HG03442 (cell line): ENCODE data around the gene CSNK1A1.
"Not testable (repeated sequence)": the region's sequence is repeated elsewhere in the genome, so short reads cannot be mapped to it uniquely, and the experiment has no call there.

Experiments
- ATAC-seq: cut with Tn5 transposase; IDR thresholded peaks from one replicate; pipeline ENCODE4 v1.9.1; 2021; ENCODE audit warnings: mild to moderate bottlenecking, moderate library complexity; ENCODE audit not compliant: unreplicated experiment

CSNK1A1 gene

DNA sequence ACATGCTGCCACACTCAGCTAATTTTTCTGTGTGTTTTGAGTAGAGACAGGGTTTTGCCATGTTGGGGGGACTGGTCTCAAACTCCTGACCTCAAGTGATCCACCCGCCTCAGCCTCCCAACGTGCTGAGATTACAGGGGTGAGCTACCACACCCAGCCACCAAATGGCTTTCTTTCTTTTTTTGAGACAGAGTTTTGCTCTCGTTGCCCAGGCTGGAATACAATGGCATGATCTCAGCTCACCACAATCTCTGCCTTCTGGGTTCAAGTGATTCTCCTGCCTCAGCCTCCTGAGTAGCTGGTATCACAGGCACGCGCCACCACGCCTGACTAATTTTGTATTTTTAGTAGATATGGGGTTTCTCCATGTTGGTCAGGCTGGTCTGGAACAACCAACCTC lies 15.5 kb downstream of the CSNK1A1 start:
- ATAC-seq, result not testable (repeated sequence)

DNA sequence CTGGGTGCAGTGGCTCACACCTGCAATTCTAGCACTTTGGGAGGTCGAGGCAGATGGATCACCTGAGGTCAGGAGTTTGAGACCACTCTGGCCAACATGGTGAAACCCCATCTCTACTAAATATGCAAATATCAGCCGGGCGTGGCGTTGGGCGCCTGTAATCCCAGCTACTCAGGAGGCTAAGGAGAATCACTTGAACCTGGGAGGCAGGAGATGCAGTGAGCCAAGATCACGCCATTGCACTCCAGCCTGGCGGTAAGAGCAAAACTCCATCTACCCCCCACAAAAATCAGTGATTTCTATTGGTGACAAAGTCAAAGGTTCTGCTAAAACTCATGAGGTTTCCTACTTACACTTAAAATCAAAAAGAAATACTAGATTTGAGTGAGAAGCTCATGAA lies 18.8 kb downstream of the CSNK1A1 start:
- ATAC-seq, result no peak

DNA sequence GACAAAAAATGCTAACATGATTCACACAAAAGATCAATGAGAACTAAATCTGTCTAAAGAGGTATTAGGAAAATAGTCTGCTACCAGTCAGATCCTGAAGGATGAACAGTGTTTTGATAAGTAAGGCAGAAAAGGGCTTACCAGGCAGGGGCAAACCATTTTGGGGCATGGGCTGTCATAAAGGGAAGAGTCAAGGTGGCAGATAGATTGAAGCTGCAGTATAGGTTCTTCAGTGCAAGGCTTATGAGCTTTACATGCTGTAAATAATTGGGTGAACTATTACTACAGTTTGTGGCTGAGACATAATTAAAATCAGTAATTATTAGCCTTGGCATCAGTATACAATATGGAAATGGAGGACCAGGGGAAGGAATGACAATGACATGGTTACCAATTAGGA lies 21.8 kb downstream of the CSNK1A1 start:
- no peak for ATAC-seq

DNA sequence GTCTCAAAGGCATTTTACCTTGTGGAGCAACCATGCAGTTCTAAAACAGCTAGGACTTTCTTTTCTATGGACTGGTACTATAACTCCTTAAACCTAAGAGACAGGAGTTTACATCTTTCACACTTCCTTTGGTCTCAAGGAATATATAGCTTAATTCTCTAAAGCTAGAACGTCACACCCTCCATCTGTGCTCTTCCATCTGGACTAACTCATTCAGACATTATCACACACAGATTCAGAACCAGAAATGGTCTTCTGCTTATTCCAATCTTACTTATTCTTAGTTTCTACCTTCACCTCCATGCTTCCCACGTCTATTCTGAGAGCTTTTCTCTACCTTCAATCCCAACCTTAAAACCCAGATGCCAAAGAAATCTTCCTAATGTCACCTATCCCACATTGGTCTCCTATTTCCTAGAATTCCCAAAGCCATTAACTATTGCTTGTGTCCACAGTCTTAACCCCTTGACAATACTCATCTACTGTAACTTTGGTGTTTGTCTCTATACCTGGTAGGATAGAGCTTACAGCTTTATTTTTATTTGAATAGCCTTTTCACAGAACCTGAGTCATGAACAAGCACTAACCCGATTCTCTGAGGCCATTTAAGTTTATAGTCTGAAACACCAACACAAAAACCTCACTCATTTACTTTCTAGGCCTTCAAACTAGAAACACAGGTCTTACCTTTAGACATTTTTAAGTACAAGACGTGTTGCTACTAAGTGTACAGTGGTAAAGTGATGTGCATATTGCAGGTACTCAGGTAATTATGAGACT lies 22.8 kb downstream of the CSNK1A1 start:
- ATAC-seq, result no peak

DNA sequence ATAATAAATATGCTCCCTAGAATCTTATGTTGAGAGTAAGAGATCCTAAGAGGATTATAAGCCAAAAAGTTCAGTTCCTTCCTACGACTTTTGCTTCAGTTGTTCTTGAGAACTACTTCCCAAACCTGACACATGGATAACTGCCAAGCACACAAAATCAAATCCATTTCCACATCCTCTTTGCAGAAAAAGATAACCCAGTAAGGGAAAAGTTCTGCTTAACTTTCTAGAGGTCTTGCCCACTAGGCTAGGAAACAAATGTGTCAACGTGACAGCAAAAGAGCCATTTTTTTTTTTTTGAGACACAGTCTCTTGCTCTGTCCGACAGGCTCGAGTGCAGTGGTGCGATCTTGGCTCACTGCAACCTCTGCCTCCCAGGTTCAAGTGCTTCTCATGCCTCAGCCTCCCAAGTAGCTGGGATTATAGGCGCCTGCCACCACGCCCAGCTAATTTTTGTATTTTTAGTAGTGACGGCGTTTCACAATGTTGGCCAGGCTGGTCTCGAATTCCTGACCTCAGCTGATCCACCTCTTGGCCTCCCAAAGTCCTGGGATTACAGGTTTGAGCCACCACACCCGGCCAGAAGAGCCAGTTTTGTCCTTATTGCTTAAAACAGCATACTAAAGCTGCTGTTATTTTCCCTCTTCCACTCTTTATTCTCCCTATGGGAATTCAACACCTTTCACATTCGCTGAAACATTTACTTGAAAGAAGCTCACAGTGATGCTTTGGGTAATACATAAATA lies 24.2 kb downstream of the CSNK1A1 start:
- no peak for ATAC-seq

DNA sequence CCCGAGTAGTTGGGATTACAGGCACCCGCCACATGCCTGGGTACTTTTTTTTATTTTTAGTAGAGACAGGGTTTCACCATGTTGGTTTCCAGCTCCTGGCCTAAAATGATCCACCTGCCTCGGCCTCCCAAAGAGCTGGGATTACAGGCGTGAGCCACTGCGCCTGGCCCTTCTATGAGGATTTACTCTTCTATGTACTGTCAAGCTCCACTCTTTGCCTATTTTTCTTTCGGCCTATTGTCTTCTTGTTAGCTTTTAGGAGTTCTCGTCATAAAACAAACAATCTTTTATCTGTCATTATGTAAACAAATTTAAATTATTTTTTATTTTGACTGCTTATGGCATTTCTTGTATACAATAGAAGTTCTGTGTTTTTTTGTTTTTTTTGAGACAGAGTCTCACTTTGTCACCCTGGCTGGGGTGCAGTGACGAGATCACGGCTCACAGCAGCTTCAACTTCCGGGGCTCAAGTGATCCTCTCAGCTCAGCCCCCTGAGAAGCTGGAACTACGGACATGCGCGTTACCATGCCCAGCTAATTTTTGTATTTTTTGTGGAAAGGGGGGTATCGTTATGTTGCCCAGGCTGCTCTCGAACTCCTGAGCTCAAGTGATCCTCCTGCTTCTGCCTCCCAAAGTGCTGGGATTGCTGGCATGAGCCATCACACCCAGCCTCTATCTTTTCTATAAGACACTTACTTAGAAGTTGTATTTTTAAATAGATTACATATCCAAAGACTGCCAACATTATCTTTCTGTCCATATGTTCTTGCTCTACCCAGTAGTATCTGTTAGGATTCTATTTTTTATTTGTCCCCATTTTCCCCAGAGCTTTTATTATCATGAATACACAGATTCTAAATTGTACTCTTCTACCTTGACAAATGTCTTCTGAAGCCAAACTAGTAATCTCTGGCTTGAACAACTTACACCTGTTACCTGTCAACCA lies 29.2 kb downstream of the CSNK1A1 start:
- ATAC-seq, result no peak

DNA sequence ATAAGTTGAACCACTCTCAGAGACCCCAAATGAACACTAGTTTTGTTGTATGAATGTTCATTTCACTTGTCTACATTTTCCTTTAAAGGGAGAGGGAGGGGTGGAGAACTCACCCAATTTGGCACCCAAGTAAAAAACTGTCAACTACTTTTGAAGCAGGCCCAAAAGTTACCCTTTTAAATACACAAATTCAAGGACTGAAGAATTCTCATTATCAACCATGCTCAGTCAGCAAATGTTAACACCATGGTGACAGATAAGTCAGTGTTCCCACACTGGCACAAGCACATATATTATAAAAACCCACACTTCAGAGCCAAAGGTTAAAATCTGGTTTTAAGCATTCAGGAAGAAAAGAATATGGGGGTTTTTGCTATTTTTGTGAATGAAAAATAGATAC lies 31.6 kb downstream of the CSNK1A1 start:
- no peak for ATAC-seq

DNA sequence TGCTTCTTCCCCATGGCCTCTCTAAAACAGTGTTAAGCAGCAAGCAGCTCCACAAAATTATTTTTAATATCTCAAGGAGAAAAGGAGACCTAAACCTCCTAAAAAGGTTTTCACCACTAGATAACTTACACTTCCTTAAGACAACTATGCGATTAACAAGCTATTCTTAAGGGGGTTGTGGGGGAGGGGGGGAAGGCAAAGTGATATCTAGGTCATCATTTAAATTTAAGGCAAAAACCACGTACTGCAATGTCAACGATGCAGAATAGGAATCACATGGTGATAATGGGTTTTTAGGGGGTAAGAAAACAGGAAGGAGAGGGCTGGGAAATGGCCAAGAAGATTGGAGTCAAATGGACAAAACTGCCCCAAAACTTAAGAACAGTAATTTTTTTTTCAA lies 32.6 kb downstream of the CSNK1A1 start:
- no peak for ATAC-seq

DNA sequence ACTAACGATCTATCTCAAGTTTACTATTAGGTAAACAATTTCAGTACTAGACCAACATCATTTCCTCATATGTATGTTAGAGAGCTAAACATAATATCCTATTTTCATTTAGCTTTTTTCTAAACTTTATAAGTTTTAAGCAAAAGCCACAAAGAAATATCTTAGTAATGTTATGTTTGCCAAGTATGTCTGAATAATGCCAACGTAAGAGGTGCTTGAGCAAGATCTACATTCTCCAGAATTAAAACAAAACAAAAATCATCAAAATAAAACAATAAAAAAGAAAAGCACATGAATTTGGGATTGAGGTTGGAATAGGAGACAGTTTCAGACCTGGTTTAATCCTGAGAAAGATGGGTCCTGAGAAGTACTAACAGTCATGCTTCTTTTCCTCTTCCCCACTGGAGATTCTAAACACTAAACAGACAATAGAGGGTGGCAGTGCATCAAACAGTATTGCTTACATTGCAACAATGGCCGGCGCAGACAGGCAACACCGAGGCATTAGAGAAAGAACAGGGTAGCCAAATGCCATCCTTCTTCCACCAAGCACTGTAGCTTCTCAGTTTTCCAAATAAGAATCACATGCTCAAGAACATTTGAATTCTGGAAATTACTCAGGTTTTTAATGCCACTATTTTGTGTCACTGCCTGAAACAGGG lies 33.6 kb downstream of the CSNK1A1 start:
- no peak for ATAC-seq

DNA sequence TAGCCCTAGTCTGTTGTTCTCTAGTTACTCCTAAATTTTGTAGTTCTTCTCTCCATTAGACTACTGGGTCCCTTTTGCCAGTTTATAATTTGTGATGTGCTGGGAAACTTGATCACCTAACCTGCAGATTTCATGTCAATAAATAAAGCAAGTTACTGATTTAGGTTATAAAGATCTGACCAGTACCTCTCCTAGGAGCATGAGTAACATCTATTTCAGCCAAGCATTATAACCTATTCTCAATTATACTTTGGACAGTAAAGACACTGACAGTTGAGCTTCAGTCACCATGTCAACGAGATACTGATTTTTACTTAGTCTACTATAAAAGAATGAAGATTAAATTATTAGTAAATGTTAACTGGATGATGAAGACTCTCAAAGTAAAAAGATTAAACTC lies 36.7 kb downstream of the CSNK1A1 start:
- no peak for ATAC-seq

DNA sequence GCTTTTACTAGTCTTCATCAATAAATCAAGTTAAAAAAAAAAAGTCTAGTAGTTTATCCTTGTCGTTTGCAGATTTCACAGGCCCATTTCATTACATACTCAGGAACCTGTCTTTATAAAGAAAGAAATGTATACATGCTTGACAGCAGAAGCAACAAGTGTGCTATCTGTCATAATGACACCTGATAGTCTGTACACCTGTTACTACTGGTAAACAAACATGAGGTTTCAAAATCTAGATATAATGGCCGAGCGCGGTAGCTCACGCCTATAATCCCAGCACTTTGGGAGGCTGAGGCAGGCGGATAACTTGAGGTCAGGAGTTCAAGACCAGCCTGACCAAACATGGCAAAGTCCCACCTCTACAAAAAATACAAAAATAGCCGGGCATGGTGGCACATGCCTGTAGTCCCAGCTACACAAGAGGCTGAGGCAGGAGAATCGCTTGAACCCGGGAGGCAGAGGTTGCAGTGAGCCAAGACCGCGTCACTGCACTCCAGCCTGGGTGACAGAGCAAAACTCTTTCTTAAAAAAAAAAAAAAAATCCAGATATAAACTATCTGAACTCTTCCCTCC lies 37.8 kb downstream of the CSNK1A1 start:
- ATAC-seq, result not testable (repeated sequence)

DNA sequence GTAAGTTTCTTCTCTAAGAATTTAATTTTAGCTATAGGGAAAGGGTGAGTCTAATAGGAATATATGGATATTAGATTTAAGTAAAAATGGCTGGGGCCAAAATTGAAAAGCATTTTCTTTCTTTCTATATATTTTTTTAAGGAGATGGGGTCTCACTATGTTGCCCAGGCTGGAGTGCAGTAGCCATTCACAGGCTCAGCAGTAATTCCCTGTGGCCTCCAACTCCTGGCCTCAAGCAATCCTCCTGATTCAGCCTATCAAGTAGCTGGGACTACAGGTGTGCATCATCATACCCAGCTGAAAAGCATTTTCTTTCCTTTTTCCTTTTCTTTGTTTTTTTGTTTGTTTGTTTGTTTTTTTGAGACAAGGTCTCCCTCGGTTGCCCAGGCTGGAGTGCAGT lies 41.1 kb downstream of the CSNK1A1 start:
- no peak for ATAC-seq

DNA sequence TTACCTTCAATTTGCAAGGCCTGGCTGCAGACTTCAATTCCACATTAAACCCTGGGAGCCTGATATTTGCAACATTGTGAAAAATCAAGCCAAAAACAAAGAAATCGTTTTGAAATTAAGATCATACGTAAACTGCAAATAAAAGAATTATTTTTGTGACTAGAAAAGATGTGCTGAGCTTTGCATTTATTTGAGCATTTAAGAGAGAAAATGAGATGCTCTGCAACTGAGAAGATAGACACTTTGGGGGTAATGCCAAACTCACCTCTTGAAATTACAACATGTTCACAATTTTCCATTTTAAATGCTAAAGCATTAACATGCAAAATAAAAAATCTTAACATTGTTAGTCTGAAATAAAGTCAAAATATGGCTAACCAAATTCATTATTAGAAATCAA lies 46.6 kb downstream of the CSNK1A1 start:
- ATAC-seq, result no peak

DNA sequence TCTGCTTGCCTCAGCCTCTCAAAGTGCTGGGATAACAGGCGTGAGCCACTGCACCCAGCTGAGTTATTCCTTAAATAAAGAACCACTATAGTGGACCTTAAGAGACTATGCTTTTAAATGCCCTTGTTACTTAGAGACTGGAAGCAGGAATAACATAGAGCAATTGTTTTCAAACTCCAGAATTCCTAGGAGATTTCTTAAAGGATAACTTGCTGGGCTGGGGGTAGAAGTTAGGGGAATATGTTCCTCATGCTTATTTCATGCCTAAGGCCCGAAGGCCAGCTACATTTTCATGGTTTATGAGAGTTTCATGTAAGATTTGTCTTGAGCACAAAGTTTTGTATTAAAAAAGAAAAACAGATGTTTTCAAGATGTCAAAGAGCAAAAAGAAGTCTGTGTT lies 48.2 kb downstream of the CSNK1A1 start:
- no peak for ATAC-seq

DNA sequence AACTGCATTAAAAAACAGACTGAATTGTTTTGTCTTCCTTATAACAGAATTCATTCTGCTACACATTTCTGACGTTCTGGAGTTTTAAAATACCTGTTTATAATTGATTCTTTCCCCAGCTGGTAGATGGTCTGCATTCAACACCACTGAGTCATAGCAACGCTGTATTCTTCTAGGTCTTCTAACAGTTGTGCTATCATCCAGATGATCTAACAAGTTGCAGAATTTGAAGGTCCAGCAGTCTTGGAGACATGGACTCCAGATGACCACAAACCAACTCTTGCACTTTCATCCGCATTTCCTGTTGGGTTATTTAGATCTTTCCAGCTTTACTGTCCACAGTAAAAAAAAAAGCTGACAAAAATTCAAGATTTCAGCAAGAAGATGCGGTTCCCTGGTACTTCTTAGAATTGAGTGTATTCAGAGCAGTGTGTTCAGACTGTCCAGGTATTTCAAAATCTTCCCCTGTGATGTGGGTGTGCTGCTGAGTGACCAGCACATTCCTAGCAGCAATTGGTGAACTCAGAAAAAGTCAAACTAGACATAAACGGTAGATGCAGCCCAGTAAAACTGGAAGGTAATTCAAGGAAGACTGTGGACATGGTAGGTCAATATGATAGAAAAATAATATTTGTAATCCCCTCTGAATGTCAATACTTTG lies 50.2 kb downstream of the CSNK1A1 start:
- no peak for ATAC-seq

DNA sequence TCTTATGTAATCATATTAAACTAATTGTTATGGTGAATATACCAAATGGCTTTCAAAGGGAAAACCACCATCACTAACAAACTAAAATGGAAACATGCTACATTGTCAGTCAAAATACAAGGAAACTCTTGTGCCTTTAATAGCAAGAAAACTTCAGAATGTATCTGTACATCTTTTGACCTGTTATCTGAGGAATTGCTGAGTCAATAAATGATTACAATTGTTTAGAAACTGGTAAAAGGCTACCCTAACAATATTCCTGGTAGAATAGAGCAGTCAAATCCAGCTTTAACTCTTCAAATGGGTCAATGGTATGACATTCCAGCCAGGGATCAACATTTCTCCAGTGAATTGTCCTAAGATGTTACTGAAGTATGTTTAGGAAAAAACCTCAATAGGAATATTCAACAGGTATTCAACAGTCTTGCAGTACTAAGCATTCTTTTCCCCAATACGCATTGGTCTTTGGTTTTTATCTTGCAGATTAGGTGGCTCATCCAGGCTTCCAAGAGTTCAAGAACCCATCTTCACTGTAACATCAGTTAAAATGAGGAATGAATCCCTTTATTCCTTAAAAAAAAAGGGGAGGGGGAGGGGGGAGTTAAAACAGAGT lies 52.4 kb downstream of the CSNK1A1 start:
- ATAC-seq, result no peak

DNA sequence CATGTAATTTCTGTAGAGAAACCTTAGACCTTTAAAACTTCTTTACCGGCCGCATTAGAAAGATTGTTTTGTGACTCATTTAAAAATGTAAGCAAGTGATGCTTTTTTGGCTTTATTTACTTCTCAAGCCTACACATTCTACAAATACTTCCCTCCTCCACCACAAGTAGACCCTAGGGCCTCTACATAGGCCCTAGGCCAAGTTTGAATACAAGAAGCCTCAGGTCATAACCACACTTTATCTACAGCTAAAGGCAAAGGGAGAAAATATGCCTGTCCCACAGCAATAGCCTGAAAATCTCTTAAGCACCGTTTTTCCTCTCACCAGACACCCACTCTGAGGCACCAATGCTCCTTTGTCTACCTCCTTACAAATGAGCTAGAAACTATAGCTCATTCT lies 53.9 kb downstream of the CSNK1A1 start:
- ATAC-seq, result no peak

DNA sequence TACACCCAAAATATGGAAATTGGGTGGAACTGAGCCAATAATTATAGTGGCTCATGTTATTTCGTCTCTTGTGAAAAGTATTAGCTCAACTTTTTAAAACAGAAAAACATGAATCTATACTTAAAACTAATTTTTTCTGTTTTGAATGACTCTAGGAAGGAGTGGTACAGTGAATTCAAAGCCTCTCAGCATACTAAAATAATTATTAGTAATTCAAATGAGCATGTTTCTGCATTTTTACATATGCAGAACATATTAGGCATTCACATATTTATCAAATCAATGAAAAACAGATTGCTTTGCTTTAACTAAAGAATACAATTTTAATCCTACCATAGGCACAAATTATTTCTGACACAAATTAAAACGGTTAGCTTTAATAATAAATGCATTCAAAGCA lies 54.3 kb downstream of the CSNK1A1 start:
- ATAC-seq, result no peak

DNA sequence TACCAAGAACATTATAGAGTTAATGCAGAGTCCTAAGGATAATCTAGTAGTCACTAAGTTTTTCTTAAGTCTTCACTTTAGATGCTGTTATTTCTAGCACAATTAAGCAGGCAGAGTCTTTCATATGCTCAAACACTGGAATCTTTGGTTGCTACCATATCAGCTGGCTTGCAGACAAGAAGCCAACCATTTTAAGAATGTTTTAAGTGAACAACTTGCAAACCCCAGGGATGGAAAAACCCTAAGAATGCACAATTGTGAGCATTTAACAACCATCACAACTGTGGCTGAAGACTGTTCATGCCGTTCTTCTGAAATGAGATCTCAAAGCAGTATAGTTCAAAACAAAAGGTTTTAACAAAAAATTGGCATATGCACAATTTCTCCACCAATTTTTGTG lies 55.1 kb downstream of the CSNK1A1 start:
- no peak for ATAC-seq

DNA sequence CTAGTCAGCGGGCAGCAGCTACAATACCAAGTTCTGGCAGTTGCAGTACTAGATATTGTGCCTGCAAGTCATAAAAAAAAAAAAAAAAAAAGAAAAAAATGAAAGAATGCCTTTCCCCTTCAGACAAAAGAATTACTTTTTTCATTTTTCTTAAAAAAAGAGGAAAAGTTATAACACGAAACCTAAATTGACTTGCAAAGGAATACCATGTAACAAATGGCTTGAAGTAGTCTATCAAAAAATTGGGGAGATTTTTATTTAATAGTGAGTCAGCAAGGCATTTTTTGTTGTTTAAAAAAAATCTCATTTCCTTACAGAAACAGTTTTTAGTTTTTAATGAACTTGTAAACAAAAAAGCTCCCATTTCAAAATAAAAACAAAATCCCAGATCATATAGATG lies 55.6 kb downstream of the CSNK1A1 start:
- no peak for ATAC-seq
